Upper lobe of left lung (tissue), 4 donors: ENCODE results near the gene SIM2.

Experiments used
- CTCF ChIP-seq, 6 experiments: fragments of 450-650 bp in 4 of 6; fragments of 200-600 bp in 2 of 6; sonication (generic) in 2 of 6; IDR thresholded peaks; one replicate each; pipeline ENCODE4 v1.5.1; 2016 to 2019; ENCODE audit warnings: antibody characterized with exemption in 6 of 6
- EP300 ChIP-seq, 4 donors: sonication (generic); formaldehyde crosslinking; IDR thresholded peaks; one replicate each; pipeline ENCODE4 v1.5.1; 2017; ENCODE audit warnings: antibody characterized with exemption in 4 of 4, control low read depth in 2 of 4
- POLR2A ChIP-seq, 4 donors: fragments of 450-650 bp; IDR thresholded peaks; one replicate each; pipeline ENCODE4 v1.5.1; 2016 to 2017; ENCODE audit warnings: antibody characterized with exemption in 4 of 4, mild to moderate bottlenecking in 2 of 4
- POLR2AphosphoS5 ChIP-seq, 2 donors: sonication (generic); formaldehyde crosslinking; IDR thresholded peaks; one replicate each; pipeline ENCODE4 v1.5.1; 2017; ENCODE audit warnings: antibody characterized with exemption in 2 of 2

- no peak for TF ChIP-seq POLR2A (IDR thresholded peaks at IDR 0.05)
- TF ChIP-seq EP300 (IDR thresholded peaks at IDR 0.05), result no peak
- TF ChIP-seq CTCF (IDR thresholded peaks at IDR 0.05), result no peak
- no peak for TF ChIP-seq POLR2AphosphoS5 (IDR thresholded peaks at IDR 0.05)
Measured at GRCh38 chr21:36768496-36768895, 69.6 kb downstream of the SIM2 start.
